MCF 10A (cell line): ENCODE data around the gene SERPINB13. TPM values are rescaled to one million over a fixed set of nuclear protein-coding genes. Genes with fewer than 3 reads are reported as not detected.
A peak's percentile ranks its signal among the peaks of the same experiment; 100 is the strongest.
"Not testable (repeated sequence)": the region's sequence is repeated elsewhere in the genome, so short reads cannot be mapped to it uniquely, and the experiment has no call there.

ENCODE experiments used
- BruUV-seq: library from RNA; stranded (reverse); fragments of 400-500 nt; replicated peaks from 2 replicates; lab custom pipeline; 2021; lab: Mats Ljungman, UMichigan
- CTCF ChIA-PET: fragments of 300-600 bp; sonication (Branson Sonifier 250); formaldehyde crosslinking; extraction: SDS; loops from one replicate; lab custom pipeline; 2021; ENCODE audit warnings: antibody characterized with exemption, inconsistent platforms; lab: Yijun Ruan, JAX
- POLR2A ChIA-PET: fragments of 300-600, 350-650 bp; sonication (Branson Sonifier 250); formaldehyde crosslinking; extraction: SDS; loops from one replicate; lab custom pipeline; 2020; ENCODE audit warnings: antibody characterized with exemption, inconsistent platforms; lab: Yijun Ruan, JAX
- DNase-seq: peaks from one replicate; pipeline ENCODE4 v3.0.0-alpha.2; 2018; ENCODE audit not compliant: unreplicated experiment
- H3K27ac Mint-ChIP-seq: one replicate; pipeline ENCODE4 v1.8.0; 2022; ENCODE audit warnings: mild to moderate bottlenecking, low read depth, mixed read lengths; ENCODE audit not compliant: unreplicated experiment
- H3K27me3 Mint-ChIP-seq: one replicate; pipeline ENCODE4 v1.8.0; 2022; ENCODE audit warnings: mixed read lengths; ENCODE audit not compliant: insufficient read depth, unreplicated experiment
- H3K36me3 Mint-ChIP-seq: one replicate; pipeline ENCODE4 v1.8.0; 2022; ENCODE audit warnings: mild to moderate bottlenecking, moderate library complexity, mixed read lengths; ENCODE audit not compliant: insufficient read depth, unreplicated experiment
- H3K4me1 Mint-ChIP-seq: one replicate; pipeline ENCODE4 v1.8.0; 2022; ENCODE audit warnings: mixed read lengths; ENCODE audit not compliant: insufficient read depth, unreplicated experiment
- H3K4me3 Mint-ChIP-seq: one replicate; pipeline ENCODE4 v1.8.0; 2022; ENCODE audit warnings: mild to moderate bottlenecking, moderate library complexity, mixed read lengths; ENCODE audit not compliant: unreplicated experiment
- H3K9me3 Mint-ChIP-seq: one replicate; pipeline ENCODE4 v1.8.0; 2022; ENCODE audit warnings: mixed read lengths; ENCODE audit not compliant: unreplicated experiment
- intact Hi-C: fragments of 100-400 bp; cut with micrococcal nuclease; formaldehyde crosslinking; loops from 2 replicates; pipeline ENCODE4 v1.14.1; 2022
- total RNA-seq: library from RNA; stranded (reverse); gene quantifications from 2 replicates; pipeline ENCODE4 v1.2.3, GENCODE V29; 2022
- TF ChIP-seq, protein P1 (sequence below): fragments of 200-600 bp; IDR thresholded peaks from one replicate; pipeline ENCODE4 v1.8.0; 2022; ENCODE audit warnings: antibody characterized with exemption, mild to moderate bottlenecking; ENCODE audit not compliant: unreplicated experiment

SERPINB13 gene
- total RNA-seq, 1 experiment from 2014 or later: 0.49 TPM

DNA sequence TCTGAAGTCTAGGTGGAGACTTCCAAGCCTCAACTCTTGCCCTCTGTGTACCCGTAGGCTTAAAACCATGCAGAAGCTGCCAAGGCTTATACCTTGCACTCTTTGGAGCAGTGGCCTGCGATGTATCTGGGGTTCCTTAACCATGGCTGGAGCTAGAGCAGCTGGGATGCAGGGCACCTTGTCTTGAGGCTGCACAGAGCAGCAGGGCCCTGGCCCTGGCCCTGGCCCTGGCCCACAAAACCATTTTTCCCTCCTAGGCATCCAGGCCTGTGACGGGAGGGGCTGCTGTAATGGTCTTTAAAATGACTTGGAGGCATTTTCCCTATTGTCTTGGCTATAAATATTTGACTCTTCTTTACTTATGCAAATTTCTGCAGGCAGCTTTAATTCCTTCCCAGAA lies 37.7 kb downstream of the SERPINB13 start:
- intact Hi-C loops: no loop called here
- Mint-ChIP-seq H3K4me3 (no peak overlapping the region), H3K36me3 (no peaks in the 10 kb centered on the region), H3K9me3 (peaks cover 20% of the 10 kb centered on the region), H3K27me3 (no peaks in the 10 kb centered on the region), H3K4me1 (no peaks in the 10 kb centered on the region), H3K27ac (no peak overlapping the region)
- no TSS peak for BruUV-seq
- TF ChIP-seq, protein P1, sequence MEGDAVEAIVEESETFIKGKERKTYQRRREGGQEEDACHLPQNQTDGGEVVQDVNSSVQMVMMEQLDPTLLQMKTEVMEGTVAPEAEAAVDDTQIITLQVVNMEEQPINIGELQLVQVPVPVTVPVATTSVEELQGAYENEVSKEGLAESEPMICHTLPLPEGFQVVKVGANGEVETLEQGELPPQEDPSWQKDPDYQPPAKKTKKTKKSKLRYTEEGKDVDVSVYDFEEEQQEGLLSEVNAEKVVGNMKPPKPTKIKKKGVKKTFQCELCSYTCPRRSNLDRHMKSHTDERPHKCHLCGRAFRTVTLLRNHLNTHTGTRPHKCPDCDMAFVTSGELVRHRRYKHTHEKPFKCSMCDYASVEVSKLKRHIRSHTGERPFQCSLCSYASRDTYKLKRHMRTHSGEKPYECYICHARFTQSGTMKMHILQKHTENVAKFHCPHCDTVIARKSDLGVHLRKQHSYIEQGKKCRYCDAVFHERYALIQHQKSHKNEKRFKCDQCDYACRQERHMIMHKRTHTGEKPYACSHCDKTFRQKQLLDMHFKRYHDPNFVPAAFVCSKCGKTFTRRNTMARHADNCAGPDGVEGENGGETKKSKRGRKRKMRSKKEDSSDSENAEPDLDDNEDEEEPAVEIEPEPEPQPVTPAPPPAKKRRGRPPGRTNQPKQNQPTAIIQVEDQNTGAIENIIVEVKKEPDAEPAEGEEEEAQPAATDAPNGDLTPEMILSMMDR: no peak
- ChIA-PET CTCF (no interaction called here), POLR2A (no interaction called here)
- DNase-seq: no peak

DNA sequence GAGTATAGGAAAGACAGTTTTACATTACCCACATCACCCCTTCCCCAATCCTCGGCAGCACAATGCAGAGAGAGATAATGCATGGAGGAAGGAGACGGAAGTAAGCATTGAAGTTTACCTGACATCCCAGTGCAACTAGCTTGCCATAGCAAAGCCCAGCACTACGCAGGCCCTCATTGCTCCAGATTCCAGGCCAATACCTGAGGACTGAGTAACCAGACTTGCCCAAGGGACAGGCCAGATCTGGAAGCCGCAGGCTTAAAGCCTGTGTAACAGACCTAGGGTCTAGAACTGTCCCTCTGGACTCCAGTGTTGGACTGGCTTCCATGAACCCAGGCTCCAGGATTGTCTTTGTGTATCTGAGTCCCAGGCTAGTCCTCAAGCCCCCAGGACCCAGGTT lies 39.3 kb downstream of the SERPINB13 start:
- no TSS peak for BruUV-seq
- Mint-ChIP-seq H3K4me1 (no peaks in the 10 kb centered on the region), H3K27me3 (no peaks in the 10 kb centered on the region), H3K36me3 (no peaks in the 10 kb centered on the region), H3K4me3 (no peak overlapping the region), H3K9me3 (peaks cover 26% of the 10 kb centered on the region), H3K27ac (no peak overlapping the region)
- intact Hi-C loops: no loop called here
- POLR2A ChIA-PET: no interaction called here
- CTCF ChIA-PET: no interaction called here
- DNase-seq: no peak
- TF ChIP-seq, protein P1: no peak

DNA sequence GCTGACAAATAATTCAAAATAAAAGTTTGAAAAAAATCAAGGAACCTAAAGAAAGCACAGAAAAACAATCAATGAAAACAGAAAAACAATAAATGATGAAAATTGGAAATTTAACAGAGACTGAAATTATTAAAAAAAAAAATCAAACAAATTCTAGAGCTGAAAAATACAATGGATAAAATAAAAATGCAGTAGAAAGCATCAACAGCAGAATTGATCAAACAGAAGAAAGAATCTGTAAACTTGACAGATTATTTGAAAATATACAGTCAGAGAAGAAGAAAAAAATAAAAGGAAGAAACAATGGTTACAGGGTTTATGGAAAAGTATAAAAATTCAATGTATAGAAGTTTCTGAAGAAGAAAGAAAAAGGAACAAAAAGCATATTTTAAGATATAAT lies 40.7 kb downstream of the SERPINB13 start:
- POLR2A ChIA-PET: interaction anchor here (0.9 kb wide), 1 partner anchor 12 kb away, joined by 4 read pairs; no protein-coding TSS in a partner anchor
- DNase-seq: no peak
- Mint-ChIP-seq H3K27me3 (no peaks in the 10 kb centered on the region), H3K4me1 (no peaks in the 10 kb centered on the region), H3K4me3 (no peak overlapping the region), H3K9me3 (peaks cover 27% of the 10 kb centered on the region), H3K27ac (no peak overlapping the region), H3K36me3 (no peaks in the 10 kb centered on the region)
- TF ChIP-seq, protein P1: no peak
- BruUV-seq: no TSS peak
- CTCF ChIA-PET: no interaction called here
- intact Hi-C loops: no loop called here

DNA sequence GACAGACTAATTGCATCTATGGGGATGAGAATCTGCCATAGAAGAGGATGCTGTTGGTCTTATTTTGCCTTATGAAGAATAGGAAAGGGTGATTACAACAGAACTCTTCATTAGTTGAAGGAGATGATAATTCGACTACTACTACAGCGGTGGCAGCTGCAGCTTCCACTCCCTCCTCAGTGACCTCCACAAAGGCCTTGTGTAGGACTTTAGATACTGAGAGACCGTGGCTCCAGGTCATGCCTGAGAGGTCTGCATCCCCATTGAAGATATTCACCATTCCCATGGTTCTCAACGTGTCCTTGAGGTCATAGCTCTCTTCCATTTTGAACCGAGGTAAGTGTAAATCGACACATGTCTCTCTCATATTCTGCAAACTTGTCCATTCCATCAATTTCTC lies 50.6 kb downstream of the SERPINB13 start:
- BruUV-seq: no TSS peak
- Mint-ChIP-seq H3K4me3 (no peak overlapping the region), H3K4me1 (peaks cover 8% of the 10 kb centered on the region), H3K36me3 (no peaks in the 10 kb centered on the region), H3K27me3 (no peaks in the 10 kb centered on the region), H3K9me3 (no peaks in the 10 kb centered on the region), H3K27ac (no peak overlapping the region)
- ChIA-PET CTCF (no interaction called here), POLR2A (no interaction called here)
- TF ChIP-seq, protein P1: no peak
- DNase-seq: no peak
- intact Hi-C loops: no loop called here

DNA sequence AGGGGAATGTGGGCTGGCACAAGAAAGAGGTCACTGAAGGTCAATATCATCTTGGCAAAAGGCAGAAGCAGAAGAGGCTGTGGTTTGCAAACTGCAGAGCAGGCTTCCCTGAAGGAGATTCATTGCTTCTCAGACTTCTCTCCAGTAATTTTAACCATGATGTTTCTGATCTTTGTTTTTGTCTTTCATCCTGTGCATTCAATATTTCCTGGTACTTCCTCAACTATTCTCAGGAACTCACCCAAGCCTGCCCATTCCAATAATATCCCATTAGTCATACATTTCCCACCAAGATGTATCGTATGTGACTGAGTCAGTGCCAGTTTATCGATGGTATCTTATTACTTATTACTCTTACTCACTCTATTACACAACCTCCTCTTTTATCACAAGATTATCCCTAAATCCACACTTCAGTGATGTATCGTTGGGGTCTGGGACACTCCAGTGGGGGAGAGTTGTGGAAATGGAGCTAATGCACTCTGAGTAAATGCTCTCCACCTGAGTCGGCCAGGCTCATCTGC lies 54.1 kb downstream of the SERPINB13 start:
- H3K9me3 Mint-ChIP-seq, H3K27ac Mint-ChIP-seq, BruUV-seq, CTCF ChIA-PET, POLR2A ChIA-PET, H3K36me3 Mint-ChIP-seq, H3K27me3 Mint-ChIP-seq, intact Hi-C loops, H3K4me1 Mint-ChIP-seq, H3K4me3 Mint-ChIP-seq: not testable (repeated sequence)
- DNase-seq: peak; percentile 25

DNA sequence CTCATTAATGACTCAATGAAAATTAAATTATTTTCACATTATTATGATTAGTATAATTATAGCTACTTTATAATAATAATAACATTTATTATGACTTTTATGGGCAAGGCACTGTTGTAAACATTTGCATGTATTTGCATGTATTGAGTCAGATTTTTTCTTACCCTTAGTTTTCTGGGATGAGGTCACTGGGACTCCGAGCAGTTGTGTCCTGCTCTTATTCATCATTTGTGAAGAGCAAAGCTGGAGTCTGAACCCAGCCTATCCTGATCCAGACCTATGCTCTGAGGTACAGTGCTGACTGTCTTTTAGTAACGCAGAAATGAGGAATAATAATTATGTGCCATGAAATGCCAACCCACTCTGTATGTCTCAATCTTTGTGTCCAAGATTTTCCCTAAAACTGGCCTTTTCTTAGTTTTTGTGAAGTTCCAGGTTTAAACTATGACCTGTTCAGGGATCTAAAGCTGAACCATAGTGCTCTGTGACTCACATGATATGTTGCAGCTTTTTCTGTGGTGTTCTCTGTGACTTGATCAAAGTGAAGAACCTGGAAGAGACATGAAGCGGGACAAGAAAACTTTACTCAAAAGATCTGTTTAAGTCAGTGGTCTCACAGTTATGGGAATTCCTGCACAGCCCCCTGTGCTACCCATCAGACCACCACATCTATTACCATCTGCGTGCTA lies 55.7 kb downstream of the SERPINB13 start:
- H3K9me3 Mint-ChIP-seq, H3K4me3 Mint-ChIP-seq, H3K36me3 Mint-ChIP-seq, intact Hi-C loops, H3K27ac Mint-ChIP-seq, H3K27me3 Mint-ChIP-seq, DNase-seq, BruUV-seq: not testable (repeated sequence)
- peaks cover 11% of the 10 kb centered on the region for H3K4me1 Mint-ChIP-seq
- ChIA-PET CTCF (interaction anchor here (0.6 to 1.2 kb wide), 7 partner anchors 43 to 293 kb away, joined by 3 to 4 read pairs (median 3); no protein-coding TSS in a partner anchor), POLR2A (interaction anchor here (1.8 kb wide), 1 partner anchor 38 kb away, joined by 3 read pairs; no protein-coding TSS in a partner anchor)
